Measurements from ENCODE around the gene PRKCH.

PRKCH gene

DNA sequence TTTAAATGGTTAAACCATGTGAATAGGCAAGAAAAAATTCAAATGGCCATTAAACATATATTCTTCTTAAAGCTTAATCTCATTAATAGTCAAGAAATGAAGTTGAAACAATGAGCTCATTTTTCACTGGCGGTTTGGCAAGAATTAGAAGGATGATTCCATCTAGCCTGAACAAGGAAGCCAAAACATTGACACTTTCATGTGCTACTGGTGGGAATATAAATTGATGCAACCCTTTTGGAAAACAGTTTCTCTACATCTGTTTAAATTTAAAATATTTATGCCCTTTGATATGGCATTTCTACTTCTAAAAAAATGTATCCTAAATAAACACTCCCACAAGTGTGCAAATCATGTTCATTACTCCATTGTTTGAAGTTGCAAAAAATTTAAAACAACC lies 199.2 kb downstream of the PRKCH start (continued):
- TF ChIP-seq, protein P1, sequence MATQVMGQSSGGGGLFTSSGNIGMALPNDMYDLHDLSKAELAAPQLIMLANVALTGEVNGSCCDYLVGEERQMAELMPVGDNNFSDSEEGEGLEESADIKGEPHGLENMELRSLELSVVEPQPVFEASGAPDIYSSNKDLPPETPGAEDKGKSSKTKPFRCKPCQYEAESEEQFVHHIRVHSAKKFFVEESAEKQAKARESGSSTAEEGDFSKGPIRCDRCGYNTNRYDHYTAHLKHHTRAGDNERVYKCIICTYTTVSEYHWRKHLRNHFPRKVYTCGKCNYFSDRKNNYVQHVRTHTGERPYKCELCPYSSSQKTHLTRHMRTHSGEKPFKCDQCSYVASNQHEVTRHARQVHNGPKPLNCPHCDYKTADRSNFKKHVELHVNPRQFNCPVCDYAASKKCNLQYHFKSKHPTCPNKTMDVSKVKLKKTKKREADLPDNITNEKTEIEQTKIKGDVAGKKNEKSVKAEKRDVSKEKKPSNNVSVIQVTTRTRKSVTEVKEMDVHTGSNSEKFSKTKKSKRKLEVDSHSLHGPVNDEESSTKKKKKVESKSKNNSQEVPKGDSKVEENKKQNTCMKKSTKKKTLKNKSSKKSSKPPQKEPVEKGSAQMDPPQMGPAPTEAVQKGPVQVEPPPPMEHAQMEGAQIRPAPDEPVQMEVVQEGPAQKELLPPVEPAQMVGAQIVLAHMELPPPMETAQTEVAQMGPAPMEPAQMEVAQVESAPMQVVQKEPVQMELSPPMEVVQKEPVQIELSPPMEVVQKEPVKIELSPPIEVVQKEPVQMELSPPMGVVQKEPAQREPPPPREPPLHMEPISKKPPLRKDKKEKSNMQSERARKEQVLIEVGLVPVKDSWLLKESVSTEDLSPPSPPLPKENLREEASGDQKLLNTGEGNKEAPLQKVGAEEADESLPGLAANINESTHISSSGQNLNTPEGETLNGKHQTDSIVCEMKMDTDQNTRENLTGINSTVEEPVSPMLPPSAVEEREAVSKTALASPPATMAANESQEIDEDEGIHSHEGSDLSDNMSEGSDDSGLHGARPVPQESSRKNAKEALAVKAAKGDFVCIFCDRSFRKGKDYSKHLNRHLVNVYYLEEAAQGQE (tag by site-specific recombination; IDR thresholded peaks at IDR 0.05): no peak

DNA sequence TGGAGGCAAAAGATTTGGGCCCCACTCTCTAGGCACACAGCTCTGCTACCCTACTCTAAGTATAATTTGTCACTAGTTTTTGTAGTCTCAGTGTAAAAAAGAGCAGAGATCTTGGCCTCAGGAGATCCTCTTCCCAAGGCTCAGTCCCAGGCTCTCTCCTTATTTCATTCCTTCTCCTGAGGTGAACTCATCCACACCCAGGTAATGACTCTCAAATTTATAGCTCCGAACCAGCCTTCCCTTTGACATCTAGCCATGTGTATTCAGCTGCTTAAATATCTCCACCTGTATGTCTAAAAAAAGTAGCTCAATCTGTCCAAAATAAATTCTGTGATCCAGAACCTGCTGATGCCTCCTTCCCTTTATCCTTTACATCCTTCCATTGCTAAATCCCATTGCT lies 200.4 kb downstream of the PRKCH start:
- TF ChIP-seq ZNF175 (tag by site-specific recombination; IDR thresholded peaks at IDR 0.05): no peak
- no peak for TF ChIP-seq ZIC2 (tag by site-specific recombination; IDR thresholded peaks at IDR 0.05)
- no peak for TF ChIP-seq ZNF558 (tag by site-specific recombination; IDR thresholded peaks at IDR 0.05)
- no peak for TF ChIP-seq ZNF140 (tag by site-specific recombination; IDR thresholded peaks at IDR 0.05)
- no peak for TF ChIP-seq SETDB1 (IDR thresholded peaks at IDR 0.05; ENCODE audit: insufficient read length, low read length)
- TF ChIP-seq, protein P2, sequence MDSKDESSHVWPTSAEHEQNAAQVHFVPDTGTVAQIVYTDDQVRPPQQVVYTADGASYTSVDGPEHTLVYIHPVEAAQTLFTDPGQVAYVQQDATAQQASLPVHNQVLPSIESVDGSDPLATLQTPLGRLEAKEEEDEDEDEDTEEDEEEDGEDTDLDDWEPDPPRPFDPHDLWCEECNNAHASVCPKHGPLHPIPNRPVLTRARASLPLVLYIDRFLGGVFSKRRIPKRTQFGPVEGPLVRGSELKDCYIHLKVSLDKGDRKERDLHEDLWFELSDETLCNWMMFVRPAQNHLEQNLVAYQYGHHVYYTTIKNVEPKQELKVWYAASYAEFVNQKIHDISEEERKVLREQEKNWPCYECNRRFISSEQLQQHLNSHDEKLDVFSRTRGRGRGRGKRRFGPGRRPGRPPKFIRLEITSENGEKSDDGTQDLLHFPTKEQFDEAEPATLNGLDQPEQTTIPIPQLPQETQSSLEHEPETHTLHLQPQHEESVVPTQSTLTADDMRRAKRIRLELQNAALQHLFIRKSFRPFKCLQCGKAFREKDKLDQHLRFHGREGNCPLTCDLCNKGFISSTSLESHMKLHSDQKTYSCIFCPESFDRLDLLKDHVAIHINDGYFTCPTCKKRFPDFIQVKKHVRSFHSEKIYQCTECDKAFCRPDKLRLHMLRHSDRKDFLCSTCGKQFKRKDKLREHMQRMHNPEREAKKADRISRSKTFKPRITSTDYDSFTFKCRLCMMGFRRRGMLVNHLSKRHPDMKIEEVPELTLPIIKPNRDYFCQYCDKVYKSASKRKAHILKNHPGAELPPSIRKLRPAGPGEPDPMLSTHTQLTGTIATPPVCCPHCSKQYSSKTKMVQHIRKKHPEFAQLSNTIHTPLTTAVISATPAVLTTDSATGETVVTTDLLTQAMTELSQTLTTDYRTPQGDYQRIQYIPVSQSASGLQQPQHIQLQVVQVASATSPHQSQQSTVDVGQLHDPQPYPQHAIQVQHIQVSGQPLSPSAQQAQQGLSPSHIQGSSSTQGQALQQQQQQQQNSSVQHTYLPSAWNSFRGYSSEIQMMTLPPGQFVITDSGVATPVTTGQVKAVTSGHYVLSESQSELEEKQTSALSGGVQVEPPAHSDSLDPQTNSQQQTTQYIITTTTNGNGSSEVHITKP (tag by site-specific recombination; IDR thresholded peaks at IDR 0.05): no peak
- TF ChIP-seq ZNF529 (tag by site-specific recombination; IDR thresholded peaks at IDR 0.05; ENCODE audit: insufficient replicate concordance): no peak
- TF ChIP-seq, protein P3, sequence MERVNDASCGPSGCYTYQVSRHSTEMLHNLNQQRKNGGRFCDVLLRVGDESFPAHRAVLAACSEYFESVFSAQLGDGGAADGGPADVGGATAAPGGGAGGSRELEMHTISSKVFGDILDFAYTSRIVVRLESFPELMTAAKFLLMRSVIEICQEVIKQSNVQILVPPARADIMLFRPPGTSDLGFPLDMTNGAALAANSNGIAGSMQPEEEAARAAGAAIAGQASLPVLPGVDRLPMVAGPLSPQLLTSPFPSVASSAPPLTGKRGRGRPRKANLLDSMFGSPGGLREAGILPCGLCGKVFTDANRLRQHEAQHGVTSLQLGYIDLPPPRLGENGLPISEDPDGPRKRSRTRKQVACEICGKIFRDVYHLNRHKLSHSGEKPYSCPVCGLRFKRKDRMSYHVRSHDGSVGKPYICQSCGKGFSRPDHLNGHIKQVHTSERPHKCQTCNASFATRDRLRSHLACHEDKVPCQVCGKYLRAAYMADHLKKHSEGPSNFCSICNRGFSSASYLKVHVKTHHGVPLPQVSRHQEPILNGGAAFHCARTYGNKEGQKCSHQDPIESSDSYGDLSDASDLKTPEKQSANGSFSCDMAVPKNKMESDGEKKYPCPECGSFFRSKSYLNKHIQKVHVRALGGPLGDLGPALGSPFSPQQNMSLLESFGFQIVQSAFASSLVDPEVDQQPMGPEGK (tag by site-specific recombination; IDR thresholded peaks at IDR 0.05): no peak

DNA sequence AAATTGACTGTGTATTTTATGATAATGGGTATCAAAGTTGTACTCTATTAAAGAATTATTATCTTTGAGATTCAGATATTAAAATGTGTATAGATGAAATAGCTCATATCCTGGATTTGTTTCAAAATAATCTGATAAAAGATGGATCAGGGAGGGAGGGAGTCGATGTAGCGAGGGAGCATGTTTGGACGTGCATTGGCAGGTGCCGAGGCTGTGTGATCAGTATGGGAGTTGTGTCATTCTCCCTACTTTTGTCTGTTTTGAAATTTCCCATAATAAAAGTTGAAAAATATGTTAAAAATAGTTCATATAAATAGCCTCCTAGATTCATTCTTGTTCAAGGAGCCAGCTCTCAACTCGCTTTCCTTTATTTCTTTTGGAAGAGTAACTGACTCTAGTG lies 202.4 kb downstream of the PRKCH start:
- ChIA-PET CTCF (interaction anchor here (0.6 to 0.8 kb wide), 2 partner anchors 74 to 314 kb away, joined by 3 to 5 read pairs; no protein-coding TSS in a partner anchor), POLR2A (no interaction called here)
- Histone ChIP-seq H3K4me1 (ENCODE audit: control insufficient read depth, insufficient read depth, low read length) (peaks cover 8% of the 10 kb centered on the region; the same call in 1 of the 2 replicates), H3K9me3 (ENCODE audit: control insufficient read depth, insufficient read depth, low read depth, low read length) (no peaks in the 10 kb centered on the region), H3K36me3 (ENCODE audit: control insufficient read depth in 2 of 2, insufficient read depth in 1 of 2, low read length in 2 of 2) (no peaks in the 10 kb centered on the region), H3K27ac (ENCODE audit: extremely low read depth, low read depth, low read length) (no peak overlapping the region), H3K4me3 (ENCODE audit: low read depth, low read length) (no peak overlapping the region)
- TF ChIP-seq ZNF501 (tag by site-specific recombination; IDR thresholded peaks at IDR 0.05) (no peak), ZNF747 (tag by site-specific recombination; IDR thresholded peaks at IDR 0.05) (no peak), HOXC10 (CRISPR knock-in tag; IDR thresholded peaks at IDR 0.05) (no peak), ZNF391 (tag by site-specific recombination; IDR thresholded peaks at IDR 0.05; ENCODE audit: borderline replicate concordance, low read depth) (no peak), ZNF48 (tag by site-specific recombination; IDR thresholded peaks at IDR 0.05) (no peak), ZSCAN23 (tag by site-specific recombination; IDR thresholded peaks at IDR 0.05) (no peak)
- TF ChIP-seq, protein P4, sequence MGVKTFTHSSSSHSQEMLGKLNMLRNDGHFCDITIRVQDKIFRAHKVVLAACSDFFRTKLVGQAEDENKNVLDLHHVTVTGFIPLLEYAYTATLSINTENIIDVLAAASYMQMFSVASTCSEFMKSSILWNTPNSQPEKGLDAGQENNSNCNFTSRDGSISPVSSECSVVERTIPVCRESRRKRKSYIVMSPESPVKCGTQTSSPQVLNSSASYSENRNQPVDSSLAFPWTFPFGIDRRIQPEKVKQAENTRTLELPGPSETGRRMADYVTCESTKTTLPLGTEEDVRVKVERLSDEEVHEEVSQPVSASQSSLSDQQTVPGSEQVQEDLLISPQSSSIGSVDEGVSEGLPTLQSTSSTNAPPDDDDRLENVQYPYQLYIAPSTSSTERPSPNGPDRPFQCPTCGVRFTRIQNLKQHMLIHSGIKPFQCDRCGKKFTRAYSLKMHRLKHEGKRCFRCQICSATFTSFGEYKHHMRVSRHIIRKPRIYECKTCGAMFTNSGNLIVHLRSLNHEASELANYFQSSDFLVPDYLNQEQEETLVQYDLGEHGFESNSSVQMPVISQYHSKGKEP (tag by site-specific recombination; IDR thresholded peaks at IDR 0.05): no peak

More for the DNA sequence above, 200.4 kb downstream of the PRKCH start:
- CTCF ChIA-PET: no interaction called here
- Histone ChIP-seq H3K4me3 (ENCODE audit: low read depth, low read length) (no peak overlapping the region), H3K4me1 (ENCODE audit: control insufficient read depth, insufficient read depth, low read length) (peaks cover 8% of the 10 kb centered on the region; the same call in 1 of the 2 replicates), H3K9me3 (ENCODE audit: control insufficient read depth, insufficient read depth, low read depth, low read length) (no peaks in the 10 kb centered on the region), H3K36me3 (ENCODE audit: control insufficient read depth in 2 of 2, insufficient read depth in 1 of 2, low read length in 2 of 2) (no peaks in the 10 kb centered on the region), H3K27ac (ENCODE audit: extremely low read depth, low read depth, low read length) (no peak overlapping the region)
- POLR2A ChIA-PET: no interaction called here
